ENCODE results near the gene RNF103. TPM values are rescaled to one million over a fixed set of nuclear protein-coding genes. Genes with fewer than 3 reads are reported as not detected.

The RNF103 gene
- total and polyA plus RNA-seq, 2 of the 8 experiments (the other 6 are each of a cell fraction or from before 2014, with no cell fraction given) = 3.3 to 7.4 TPM

GRCh38 chr2:86631846-86632485 is 8.3 kb upstream of the RNF103 start:
- Histone ChIP-seq H4K5ac (ENCODE audit: insufficient read length, low read depth, low read length) (no peak overlapping the region), H4K20me1 (replicated peaks in 1 of 2; ENCODE audit: control insufficient read depth in 1 of 2, insufficient read depth in 2 of 2, low read length in 2 of 2) (no peaks in the 10 kb centered on the region), H4K8ac (ENCODE audit: extremely low read depth, insufficient read depth, low read length) (no peak overlapping the region), H3K23me2 (ENCODE audit: low read depth, low read length) (no peaks in the 10 kb centered on the region), H3K79me2 (ENCODE audit: control insufficient read depth in 1 of 2, insufficient read depth in 2 of 2, low read length in 2 of 2) (no peaks in the 10 kb centered on the region), H2BK120ac (replicated peaks; ENCODE audit: low read depth, low read length) (no peak overlapping the region), H3K79me1 (ENCODE audit: low read depth, low read length) (no peaks in the 10 kb centered on the region), H3K9ac (replicated peaks in 1 of 4; ENCODE audit: extremely low read depth in 1 of 4, low read depth in 3 of 4, low read length in 3 of 4) (no peak overlapping the region; a peak in 1 of 7 replicates), H2BK5ac (ENCODE audit: low read depth, low read length) (no peak overlapping the region), H3K18ac (ENCODE audit: extremely low read depth, low read length) (no peak overlapping the region), H3K4me3 (ENCODE audit: extremely low read depth in 1 of 4, insufficient read depth in 2 of 4, low read depth in 3 of 4, low read length in 4 of 4) (no peak overlapping the region), H3K23ac (ENCODE audit: insufficient read length) (no peak overlapping the region), H2BK20ac (ENCODE audit: low read length) (no peak overlapping the region), H2AFZ (ENCODE audit: low read length) (no peak overlapping the region), H2AK5ac (ENCODE audit: low read depth, low read length) (no peak overlapping the region), H3K27me3 (replicated peaks in 1 of 4; ENCODE audit: control insufficient read depth in 3 of 4, extremely low read depth in 1 of 4, insufficient read depth in 3 of 4, low read length in 3 of 4) (no peaks in the 10 kb centered on the region), H3K56ac (replicated peaks; ENCODE audit: insufficient read length, low read depth, low read length) (no peak overlapping the region), H3K4ac (replicated peaks; ENCODE audit: insufficient read length, low read depth, low read length) (no peak overlapping the region), H3K9me3 (ENCODE audit: insufficient read depth in 2 of 2, low read depth in 1 of 2, low read length in 1 of 2) (no peaks in the 10 kb centered on the region), H2BK15ac (ENCODE audit: low read length) (no peak overlapping the region), H3K4me1 (replicated peaks in 1 of 4; ENCODE audit: control insufficient read depth in 3 of 4, insufficient read depth in 4 of 4, low read length in 3 of 4) (peaks cover 0 to 5% (median 0%) of the 10 kb centered on the region in 4 experiments; a peak in 1 of 7 replicates), H4K91ac (replicated peaks; ENCODE audit: insufficient read length, low read length) (no peak overlapping the region), H3K36me3 (ENCODE audit: control insufficient read depth in 2 of 4, insufficient read depth in 4 of 4, low read length in 3 of 4) (no peaks in the 10 kb centered on the region), H2BK12ac (ENCODE audit: low read depth, low read length) (0 out of 2 replicates have a peak overlapping the region, but pooled peaks have one; percentile 39), H3K27ac (ENCODE audit: low read depth, low read length) (no peak overlapping the region), H3K4me2 (ENCODE audit: insufficient read depth in 1 of 2, low read depth in 2 of 2, low read length in 2 of 2) (0 out of 4 replicates have a peak overlapping the region, but pooled peaks of 1 of the 2 experiments have one; percentile 6), H3K14ac (ENCODE audit: insufficient read length) (no peak overlapping the region)
- ChIA-PET POLR2A (ENCODE audit: partially characterized antibody) (no interaction called here), CTCF (ENCODE audit: partially characterized antibody) (no interaction called here)
- DNase-seq (ENCODE audit: low read depth in 1 of 2, low spot score in 2 of 2) = no peak
- WGBS, 2 experiments (ENCODE audit: extremely low coverage in 1 of 2, insufficient coverage in 1 of 2, insufficient read length in 1 of 2, insufficient replicate concordance in 2 of 2, low coverage in 1 of 2, low lambda C conversion rate in 2 of 2, missing lambda C conversion rate in 1 of 2) = 91% methylated on average over 10 of the region's 10 CpGs; no CpG with 5 or more reads in 1 of the 2 experiments
- FAIRE-seq = no peak
- TF ChIP-seq NRF1 (IDR thresholded peaks at IDR 0.05; ENCODE audit: low read depth, low read length) (no peak), SRF (IDR thresholded peaks at IDR 0.05; ENCODE audit: low read depth, low read length) (no peak), GABPA (IDR thresholded peaks at IDR 0.05; ENCODE audit: borderline replicate concordance, insufficient read depth, low read length) (no peak), SAP30 (IDR thresholded peaks at IDR 0.05; ENCODE audit: insufficient read depth, insufficient replicate concordance, low read length) (no peak), USF2 (IDR thresholded peaks at IDR 0.05; ENCODE audit: low read length) (no peak), RAD21 (IDR thresholded peaks at IDR 0.05 in 1 of 2, conservative IDR thresholded peaks at IDR 0.05 in 1 of 2; ENCODE audit: low read depth in 2 of 2, low read length in 2 of 2) (no peak), TCF12 (IDR thresholded peaks at IDR 0.05; ENCODE audit: low read depth, low read length) (no peak), SUZ12 (IDR thresholded peaks at IDR 0.05; ENCODE audit: low read length) (no peak), KDM1A (IDR thresholded peaks at IDR 0.05; ENCODE audit: borderline replicate concordance, low read length) (no peak), TEAD4 (IDR thresholded peaks at IDR 0.05; ENCODE audit: low read depth, low read length) (no peak), CBX8 (IDR thresholded peaks at IDR 0.05; ENCODE audit: borderline replicate concordance, low read depth, low read length) (no peak), POLR2AphosphoS5 (IDR thresholded peaks at IDR 0.05; ENCODE audit: low read depth, low read length) (no peak)

All from H1 (cell line).